ENCODE results near the gene SIK2.

Gene SIK2

DNA sequence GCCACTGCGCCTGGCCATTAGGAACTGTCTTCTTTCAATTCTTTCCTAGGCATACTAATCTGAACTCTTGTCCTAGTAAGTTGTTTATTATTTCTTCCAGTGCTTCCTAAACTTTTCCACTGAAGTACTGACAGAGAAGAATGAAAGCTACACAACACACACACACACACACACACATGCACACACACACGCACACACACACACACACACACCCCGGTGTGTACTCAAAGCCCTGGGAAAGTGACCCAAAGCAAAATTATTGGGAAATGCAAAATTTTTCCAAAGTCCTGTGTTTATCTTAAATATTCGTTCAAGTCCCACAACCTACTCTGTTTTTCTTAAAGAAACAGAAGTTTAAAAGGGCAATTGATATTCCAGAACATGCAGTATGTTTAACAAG, 19.4 kb upstream of the SIK2 start:
- no peak for DNase-seq

DNA sequence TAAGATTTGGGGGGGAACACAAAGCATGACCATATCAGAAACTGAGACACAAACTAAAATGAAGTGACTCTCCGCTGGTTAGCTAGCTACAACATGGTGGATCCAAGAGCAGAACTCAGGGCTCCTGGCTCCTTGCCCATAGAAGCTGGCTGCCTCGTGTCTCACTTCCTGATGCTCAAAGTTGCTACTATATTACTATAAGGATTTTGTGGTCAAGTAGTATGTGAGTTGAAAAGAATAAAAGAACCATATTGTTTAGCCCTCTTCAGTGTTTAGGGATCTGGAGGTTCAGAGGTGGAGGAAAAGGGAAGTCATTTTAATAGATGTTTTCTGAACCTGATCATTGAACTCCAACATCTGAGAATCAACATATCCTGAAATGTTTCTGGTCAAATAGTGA, 16.9 kb upstream of the SIK2 start:
- DNase-seq = no peak

DNA sequence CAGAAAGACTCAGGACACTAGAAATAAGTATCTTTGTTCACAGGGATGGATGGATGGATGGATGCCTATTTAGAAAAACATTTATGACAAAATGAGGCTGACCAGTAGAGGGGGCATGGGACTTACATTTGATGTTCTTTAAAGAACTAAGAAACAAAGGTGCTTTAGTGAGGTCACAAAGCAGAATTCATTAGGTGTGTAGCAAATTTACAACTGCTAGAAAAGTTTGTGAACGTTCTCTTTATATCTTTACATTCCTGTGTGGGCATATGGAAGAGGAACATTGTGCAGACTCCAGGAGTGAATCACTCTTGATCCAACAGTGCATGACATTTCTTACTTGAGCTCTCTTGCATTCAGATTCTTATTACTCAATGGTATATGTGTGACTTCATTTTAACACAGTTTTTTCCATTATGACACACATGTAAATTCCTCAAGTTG, 15.8 kb upstream of the SIK2 start:
- DNase-seq = peak; percentile 27 to 44

DNA sequence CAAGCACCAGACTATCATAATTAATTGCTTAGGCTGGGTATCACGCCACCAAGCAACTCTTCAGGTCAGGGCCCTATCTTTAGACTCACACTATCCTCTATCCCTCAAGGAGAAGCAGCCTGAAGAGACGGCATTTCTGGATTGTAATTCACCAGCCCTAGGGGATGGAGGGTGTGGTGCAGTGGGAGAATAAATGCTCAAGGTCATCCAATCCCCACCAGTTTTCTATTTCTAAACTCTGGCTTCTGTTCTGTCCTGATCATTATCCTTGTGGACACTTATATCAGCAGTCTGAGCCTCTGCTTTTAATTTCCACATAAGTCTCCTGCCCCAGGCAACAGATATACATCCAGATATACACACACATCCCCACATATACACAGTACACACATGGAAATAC, 13.1 kb upstream of the SIK2 start:
- no peak for DNase-seq

DNA sequence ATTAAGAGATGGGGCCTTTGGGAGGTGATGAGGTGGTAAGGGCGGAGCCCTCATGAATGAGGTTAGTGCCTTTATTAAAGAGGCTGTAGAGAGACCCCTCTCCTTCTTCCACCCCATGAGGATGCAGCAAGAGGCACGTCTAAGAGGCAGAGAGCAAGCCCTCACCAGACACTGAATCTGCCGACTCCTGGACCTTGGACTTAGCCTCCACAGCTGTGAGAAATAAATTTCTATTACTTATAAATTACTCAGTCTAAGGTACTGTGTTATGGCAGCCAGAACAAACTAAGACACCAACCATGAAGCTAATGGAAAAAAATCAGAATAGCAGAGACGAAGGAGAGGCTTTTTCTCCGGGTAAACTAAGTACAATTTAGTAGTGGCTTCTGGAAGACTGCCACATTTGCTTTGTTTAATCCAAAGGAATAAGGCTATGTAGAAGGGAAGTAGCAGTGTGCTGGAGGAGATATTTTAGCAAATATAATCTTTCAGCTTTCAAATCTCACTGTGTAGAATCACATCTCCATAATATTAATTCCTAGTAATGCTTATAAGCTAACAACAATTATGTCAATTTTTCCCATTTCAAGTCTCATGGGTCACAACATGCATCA, 12.3 kb upstream of the SIK2 start:
- no peak for DNase-seq

DNA sequence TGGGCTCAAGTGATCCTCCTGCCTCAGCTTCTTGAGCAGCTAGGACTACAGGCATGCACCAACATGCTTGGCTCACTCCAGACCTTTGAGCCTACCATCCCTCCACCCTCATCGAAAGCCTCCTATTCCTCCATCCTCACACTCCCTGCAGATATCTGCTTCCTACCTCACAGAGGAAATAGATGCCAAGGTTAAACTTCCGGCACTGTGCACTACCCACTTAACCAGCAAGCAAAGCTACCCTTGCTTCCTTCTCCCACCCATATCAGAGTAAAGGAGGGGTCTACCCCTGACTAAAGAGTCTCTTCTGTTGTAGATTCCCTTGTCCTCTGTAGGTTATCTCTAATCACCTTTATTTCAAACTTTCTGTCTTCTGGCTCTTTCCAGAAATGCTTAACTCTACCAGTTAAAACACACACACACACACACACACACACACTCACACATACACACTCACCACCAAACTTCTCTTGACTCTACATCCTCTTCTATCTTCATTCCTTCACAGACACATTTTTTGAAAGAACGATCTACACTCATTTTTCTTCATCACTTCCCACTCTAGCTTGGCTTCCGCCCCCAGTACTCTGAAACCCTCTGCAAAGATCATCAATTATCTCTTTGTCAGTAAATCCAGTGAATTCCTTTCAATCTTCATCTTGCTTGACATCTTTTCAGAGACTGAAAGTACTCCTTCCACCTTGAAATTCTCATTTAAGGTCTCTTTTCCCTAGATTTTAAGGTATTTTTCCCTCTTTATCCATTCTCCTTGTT, 10.9 kb upstream of the SIK2 start:
- DNase-seq = no peak

DNA sequence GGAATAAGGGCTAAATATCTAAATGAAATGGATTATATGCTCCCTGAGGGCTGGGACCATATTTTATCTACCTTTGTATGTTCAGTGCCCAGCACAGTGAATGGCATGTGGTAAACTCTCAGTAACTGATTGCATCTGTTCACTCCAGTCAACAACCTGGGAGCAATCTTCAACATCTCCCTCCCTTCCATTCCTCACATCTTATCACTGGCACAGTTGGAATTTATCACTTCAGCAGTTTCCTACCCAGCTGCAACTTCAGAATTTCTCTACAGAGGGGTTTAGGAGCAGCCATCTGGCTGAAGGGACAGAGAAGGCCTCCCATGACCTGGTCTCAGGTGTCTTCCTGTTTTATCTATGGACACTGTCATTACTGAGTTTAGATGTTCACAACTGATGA, 9.8 kb upstream of the SIK2 start:
- DNase-seq = no peak

DNA sequence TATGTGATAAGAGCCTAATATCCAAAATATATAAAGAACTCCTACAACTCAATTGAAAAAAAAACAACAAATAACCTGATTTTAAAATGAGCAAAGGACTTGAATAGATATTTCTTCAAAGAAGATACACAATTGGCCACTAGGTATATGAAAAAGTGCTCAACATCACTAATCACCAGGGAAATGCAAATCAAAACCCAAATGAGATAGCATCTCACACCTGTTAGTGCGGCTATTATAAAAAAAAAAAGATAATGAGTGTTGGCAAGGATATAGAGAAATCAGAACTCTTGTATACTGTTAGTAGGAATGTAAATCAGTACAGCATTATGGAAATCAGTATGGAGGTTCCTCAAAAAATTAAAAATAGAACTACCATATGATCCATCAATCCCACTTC, 5.9 kb upstream of the SIK2 start:
- no peak for DNase-seq

DNA sequence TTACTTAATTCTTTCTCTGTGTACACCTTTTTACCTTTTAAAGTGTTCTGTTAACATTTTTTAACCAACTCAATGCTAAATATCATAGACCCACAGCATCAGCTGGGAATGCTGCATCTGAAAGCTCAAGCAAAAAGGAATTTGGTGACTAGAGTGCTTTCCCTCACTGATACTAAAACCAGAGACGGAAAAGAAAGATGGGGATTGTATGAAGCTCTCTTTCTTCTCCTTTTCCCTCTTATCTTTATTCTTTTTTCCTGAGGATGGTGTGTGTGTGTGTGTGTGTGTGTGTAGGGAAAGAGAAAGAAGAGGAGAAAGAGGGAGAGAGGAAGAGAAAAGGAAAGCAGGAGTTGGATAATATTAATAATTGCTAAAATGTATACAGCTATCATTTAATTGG, 4.1 kb upstream of the SIK2 start:
- DNase-seq = no peak

DNA sequence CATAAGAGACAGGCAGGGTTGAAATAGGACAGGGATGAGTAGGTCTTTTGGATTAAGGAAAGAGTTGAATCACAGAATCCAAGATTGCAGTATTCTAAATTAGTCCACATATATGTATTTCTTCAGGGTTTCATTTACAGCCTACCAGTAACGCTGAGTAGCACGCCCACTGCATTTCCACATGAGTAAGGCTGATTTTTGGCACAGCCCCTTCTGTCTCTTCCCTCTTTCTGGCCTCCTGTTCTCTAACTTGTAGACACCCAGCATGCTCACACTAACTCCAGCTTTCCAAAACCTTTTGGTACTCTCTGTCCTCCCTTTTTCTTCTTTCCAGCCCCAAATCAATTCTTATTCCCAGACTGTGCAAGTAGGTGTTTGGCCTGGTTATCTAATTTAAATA, 3.7 kb upstream of the SIK2 start:
- DNase-seq = no peak

DNA sequence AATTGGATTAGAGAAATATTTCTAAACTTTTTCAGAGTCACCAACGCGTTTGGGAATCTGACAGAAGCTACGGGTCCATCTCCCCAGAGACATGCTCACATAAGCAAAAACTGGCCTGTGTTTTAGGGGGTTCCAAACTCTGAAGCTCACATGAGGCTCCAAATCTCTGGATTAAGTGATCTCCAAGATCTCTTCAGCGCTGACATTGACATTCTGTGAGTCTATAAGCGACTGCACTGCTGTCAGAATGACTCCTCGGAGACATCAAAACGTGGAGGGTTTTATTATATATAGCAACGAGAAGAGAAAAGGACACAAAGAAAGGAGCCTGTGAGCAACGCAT, 642 bp upstream of the SIK2 start:
- DNase-seq = no peak

DNA sequence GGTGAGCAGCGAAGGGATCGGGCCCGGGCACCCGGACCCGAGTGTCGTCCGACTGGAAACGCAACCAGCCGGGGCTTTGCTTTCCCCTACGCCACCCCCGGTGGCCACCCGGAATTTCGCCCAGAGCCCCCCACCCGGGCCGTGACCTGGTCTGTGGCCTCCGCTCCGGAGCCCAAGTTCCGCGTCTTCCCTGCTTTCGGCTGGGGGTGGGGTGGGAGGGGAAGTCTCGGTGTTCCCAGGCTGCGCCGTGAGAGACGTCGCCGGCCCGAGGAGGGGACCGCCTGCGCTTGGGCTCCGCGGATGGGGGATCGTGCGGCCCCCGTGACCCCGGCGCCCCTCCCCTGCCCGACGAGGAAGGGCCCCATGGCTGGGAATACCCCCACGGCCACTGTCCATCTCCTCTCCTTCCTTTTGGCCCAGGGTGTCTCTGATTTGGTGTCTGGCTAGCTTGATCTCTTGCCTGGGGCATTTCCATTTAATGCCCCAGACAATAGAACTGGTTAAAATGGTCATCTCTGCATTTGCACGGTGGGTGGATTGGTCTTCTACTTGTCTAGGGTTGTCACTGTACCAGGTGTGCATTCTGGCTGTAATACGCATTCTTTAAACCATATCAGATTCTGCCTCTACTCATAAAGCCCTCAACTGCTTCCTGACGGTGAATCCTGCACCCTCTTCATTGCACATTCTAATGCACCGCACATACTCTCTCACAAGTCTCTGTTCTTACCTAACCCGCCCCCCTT, 789 bp downstream of the SIK2 start:
- no peak for DNase-seq

DNA sequence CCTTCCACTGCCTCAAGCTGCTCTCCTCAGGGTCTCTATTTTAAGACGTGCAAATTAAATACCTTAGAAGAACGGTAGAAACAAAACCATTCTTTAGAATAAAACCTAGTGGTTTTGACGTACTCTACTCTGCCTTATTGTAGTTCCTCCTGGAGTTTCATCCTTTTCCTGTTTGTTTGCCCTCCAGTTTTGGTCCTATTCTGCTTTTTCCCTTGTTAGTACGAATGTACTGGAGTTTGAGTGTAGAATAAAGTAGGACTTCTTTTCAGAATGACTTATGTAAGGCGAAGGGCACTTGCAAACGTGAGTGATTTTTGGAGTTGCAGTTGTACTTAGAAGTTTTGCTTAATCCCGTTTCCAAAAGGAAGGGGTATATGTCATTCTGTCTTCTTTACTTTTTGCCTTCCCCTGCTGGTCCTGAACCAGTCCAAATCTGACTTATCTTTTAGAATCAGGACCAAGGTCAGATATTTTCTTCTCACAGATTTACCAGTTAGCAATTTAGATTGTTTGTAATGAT, 1.4 kb downstream of the SIK2 start:
- DNase-seq = no peak

DNA sequence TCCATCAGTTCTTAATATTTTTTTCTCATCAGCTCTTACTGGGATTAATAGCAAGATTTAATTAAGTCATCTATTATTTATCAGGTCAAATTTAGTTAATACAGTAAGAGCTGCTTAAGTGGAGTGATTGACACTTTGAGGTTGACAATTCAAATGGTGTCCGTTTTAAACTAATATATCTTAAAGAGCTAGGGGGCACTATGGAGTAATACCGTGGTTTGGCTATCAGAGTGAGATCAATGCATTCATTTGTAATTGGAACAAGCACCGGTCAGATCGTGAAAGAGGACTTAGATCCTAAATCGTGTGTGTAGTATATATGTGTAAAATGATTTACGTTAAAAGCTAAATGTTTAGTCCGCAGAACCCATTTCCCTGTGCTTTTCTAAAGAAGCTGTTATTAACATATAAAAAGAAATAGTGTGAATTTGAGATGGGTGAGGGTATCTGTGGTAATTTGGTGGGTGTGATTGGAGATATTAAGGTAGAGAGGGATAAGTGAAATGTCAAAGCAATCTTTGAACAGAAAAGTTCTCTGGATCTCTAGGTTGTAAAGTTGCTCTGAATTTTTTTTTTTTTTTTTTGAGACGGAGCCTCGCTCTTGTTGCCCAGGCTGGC, 2.3 kb downstream of the SIK2 start:
- no peak for DNase-seq

DNA sequence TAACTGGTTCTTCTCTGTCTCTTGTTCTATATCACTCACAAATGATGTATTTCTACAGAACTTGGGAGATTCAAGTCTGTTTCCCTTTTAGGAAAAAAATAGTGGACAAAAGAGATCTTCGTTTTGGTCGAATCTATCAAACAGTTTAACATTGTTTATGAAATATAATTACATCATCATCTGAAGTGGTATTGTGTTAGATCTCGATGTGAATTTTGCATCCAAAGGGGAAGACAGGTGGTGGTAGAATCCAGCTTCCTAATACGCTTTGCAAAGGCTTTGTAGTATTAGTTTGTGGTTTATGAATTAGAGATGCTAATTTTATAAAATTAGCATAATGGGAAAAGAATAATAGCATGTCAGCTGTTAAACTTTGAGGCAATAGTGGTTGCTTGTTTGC, 3.4 kb downstream of the SIK2 start:
- DNase-seq = no peak

DNA sequence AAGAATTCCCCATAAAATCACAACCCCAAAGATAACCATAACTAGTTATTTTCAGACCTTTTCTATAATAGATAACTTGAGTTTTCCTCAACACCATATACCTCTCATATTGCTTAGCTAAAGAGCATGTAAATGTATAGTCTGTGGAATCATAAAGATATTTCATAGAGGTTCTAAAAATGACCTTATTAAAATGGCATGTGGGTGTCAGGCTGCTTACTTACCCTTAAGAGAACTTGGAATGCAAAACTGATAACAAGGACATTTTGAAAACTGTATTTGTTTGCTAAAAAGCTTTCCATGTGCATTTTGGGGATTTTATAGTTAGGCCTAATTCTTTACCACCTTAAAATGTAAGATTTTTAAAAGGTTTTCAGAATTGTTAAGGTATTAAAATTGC, 4.7 kb downstream of the SIK2 start:
- DNase-seq = no peak

DNA sequence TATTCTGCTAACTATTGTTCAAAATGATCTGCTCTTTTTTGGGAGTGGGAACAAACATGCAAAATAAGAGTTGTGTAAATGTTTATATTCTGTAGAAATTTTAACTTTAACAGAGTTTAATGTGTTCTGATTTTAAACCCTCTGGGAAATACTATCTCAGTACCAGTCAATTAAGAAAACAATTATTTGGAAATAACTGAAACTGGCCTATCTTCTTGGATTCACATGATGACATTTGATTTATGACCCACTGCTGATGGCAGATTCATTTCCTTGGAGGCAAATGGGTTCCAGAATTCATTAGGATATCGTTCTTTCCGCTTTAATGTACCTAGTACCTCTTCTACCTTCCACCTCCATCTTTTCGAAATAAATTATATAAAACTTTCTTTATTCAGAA, 5.5 kb downstream of the SIK2 start:
- DNase-seq = no peak

DNA sequence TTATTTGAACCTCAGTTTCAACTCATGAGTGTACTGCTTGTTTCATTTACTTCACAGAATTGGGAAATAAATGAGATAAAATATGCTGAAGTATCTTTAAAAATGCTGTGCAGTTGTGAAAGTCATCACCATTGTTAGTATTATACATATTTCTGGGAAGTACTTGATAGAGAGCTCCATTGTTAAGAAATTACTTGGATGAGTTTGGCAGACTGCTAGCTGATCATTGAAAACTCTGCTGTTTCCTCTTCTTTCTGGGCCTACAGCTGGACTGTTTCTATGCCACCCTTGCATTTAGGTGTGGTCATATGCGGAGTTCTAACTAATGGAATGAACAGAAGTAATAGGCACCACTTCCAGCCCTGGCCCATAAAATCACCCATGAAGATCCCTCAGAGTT, 10.0 kb downstream of the SIK2 start:
- no peak for DNase-seq

DNA sequence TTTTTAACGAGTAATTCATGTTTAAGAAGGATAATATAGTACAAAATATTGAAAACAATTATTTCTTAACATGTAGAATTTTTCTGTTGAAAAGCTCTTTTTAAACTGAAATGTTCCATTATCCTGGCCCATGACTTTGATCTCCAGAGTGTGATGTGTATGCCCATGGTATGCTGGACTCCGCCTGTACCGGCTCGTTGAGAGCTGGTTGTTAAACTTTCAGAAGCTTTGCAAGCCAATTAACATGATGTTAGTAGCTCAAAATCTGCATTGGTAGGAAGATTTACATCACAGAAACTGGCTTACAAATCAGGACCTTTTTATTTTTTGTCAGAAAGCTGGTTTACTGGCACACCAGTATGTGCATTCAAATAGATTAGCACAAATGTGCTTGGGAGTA, 15.0 kb downstream of the SIK2 start:
- no peak for DNase-seq

DNA sequence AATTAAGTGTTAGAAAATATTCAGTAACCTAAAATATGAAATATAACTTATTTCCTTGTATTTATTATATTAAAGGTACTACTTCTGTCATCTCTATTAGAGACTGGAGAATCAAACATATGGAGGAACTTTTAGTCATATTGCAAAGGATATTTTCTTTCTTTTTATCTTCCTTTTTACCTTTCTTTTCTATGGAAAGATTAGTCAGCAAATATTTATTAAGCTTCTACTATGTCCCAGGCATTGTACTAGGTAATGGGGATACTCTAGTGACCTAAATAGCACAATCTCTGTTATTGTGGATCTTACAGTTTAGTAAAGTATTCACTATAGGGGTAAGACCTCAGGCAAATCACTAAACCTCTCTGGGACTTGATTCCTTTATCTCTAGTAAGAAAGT, 18.3 kb downstream of the SIK2 start:
- DNase-seq = no peak

DNA sequence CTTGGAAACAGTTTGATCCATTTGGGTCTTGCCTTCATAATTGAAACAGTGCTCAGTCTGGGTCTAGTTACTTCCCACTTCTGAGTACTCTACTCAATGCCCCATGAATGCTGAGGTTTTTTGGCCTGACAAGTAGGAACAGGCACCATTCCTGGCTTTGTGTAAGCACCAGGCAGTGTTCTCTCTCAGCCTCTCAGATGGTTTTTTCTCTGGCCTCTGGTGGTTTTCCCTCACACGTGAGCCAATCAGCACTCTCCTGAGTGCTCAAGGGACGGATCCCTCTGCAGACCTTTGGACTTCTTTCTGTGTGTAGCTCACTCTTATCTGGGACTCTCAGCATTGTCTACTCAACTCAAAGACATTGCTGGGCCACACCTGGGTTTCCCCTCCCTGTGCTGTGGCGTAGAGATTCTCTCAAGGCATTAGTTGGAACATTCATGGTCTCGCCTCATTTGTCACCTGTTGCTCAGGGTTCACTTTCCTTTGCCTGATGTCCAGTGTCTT, 21.3 kb downstream of the SIK2 start:
- no peak for DNase-seq

DNA sequence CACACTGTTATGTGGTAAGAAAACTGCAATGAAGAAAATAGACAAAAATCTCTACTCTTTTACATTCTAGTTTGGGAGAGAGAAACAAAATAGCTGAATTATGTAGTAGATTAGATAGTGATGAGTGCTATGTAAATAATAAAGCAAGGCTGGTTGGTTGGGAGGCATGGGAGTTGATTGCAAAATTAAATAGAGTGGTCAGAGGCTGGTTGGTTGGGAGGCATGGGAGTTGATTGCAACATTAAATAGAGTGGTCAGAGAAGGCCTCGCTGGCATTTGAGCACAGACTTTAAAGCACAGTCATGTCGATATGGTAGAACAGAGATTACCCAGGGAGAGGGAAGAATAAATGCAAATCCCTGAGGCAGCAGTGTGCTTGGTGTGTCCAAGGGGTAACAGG, 22.4 kb downstream of the SIK2 start:
- DNase-seq = no peak

DNA sequence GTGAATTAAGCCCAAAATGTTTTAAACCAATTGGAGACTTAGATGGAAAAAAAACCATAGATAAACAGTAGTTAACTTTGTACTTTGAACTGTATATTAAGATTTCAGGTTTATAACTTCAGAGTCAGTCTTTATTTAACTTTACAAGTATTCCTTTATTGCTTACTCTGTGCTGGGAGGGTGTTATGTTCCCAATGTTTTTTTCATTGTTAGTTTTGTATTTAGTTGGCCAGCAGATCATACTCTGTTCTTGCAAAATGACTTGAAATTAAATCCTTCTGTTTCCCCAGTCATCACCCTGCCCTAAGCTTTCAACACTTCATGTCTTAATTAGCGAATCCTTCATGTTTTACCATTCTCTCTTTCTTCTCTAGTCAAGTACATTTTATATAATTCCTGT, 25.3 kb downstream of the SIK2 start:
- no peak for DNase-seq

DNA sequence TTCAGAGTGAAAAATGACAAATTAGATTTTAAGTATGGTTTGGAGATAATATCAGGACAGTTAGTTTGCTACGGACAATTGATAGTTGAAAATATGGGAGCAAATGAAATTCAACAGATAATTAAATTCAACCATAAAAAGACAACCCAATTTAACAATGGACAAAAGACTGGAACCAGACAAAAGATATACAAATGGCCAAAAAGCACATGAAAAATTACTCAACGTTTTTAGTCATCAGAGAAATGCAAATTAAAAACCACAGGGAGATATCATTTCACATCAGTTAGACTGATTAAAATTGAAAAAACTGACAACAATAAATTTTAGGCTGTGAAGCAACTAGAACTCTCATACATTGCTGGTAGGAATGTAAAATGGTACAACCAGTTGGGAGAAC, 27.2 kb downstream of the SIK2 start:
- DNase-seq = no peak
